Uterus (tissue), 4 donors: ENCODE results near the gene SRGAP1. TPM values are rescaled to one million over a fixed set of nuclear protein-coding genes. Genes with fewer than 3 reads are reported as not detected.

Experiments
- DNase-seq, 2 donors: peaks; one replicate each; pipeline ENCODE4 v3.0.0-alpha.2; 2019 to 2020
- H3K27ac ChIP-seq, 2 donors: fragments of 200-600 bp; sonication (generic); 1 replicate in 1 of 2; 2 replicates in 1 of 2; pipeline ENCODE4 v1.5.1; 2016 to 2018
- H3K27me3 ChIP-seq, 2 donors: fragments of 200-600 bp; sonication (generic); one replicate each; pipeline ENCODE4 v1.5.1; 2018 to 2019; ENCODE audit warnings: control low read depth in 1 of 2
- H3K36me3 ChIP-seq, 2 donors: fragments of 200-600 bp; sonication (generic); one replicate each; pipeline ENCODE4 v1.5.1; 2019; ENCODE audit warnings: control low read depth in 1 of 2
- H3K4me1 ChIP-seq, 2 donors: fragments of 200-600 bp; sonication (generic); one replicate each; pipeline ENCODE4 v1.5.1; 2018 to 2019; ENCODE audit warnings: control low read depth in 1 of 2
- H3K4me3 ChIP-seq, 2 donors: fragments of 200-600 bp; sonication (generic); 1 replicate in 1 of 2; 2 replicates in 1 of 2; pipeline ENCODE4 v1.5.1; 2018 to 2019; ENCODE audit warnings: mild to moderate bottlenecking in 1 of 2
- H3K9me3 ChIP-seq, 2 donors: fragments of 200-600 bp; sonication (generic); one replicate each; pipeline ENCODE4 v1.5.1; 2019; ENCODE audit warnings: control low read depth in 1 of 2
- CTCF ChIP-seq, 4 experiments: fragments of 200-600 bp in 2 of 4; fragments of 450-650 bp in 2 of 4; sonication (generic) in 2 of 4; IDR thresholded peaks; one replicate each; pipeline ENCODE4 v1.5.1; 2016 to 2019; ENCODE audit warnings: antibody characterized with exemption in 4 of 4, mild to moderate bottlenecking in 2 of 4, moderate library complexity in 1 of 4
- POLR2A ChIP-seq, 2 donors: fragments of 450-650 bp; IDR thresholded peaks; one replicate each; pipeline ENCODE4 v1.6.1; 2016; ENCODE audit warnings: antibody characterized with exemption in 2 of 2, mild to moderate bottlenecking in 1 of 2, moderate library complexity in 1 of 2
- intact Hi-C: fragments of 100-400 bp; cut with DNase I; formaldehyde crosslinking; loops from one replicate; pipeline ENCODE4 v1.15.1; 2023; ENCODE audit warnings: low total_unique reads
- total RNA-seq, 4 donors: library from RNA; depleted of rRNA in 3 of 4; stranded (reverse); fragments of >200 nt in 3 of 4; gene quantifications; one replicate each; pipeline versions ENCODE4 v1.1.0 to v1.2.4, GENCODE V29; 2014 to 2023
- donor health status: DM: yes; HTN: yes; CAD: no.

The SRGAP1 gene
- total RNA-seq, 4 donors from 2014 or later: 10.0 to 23.0 (median 14.8) TPM

GRCh38 chr12:63862187-63862968, 17.9 kb downstream of the SRGAP1 start:
- Histone ChIP-seq H3K4me3 (no peak overlapping the region), H3K36me3 (no peaks in the 10 kb centered on the region), H3K9me3 (no peaks in the 10 kb centered on the region), H3K27me3 (no peaks in the 10 kb centered on the region), H3K27ac (no peak overlapping the region), H3K4me1 (no peaks in the 10 kb centered on the region)
- TF ChIP-seq CTCF (IDR thresholded peaks at IDR 0.05) (no peak), POLR2A (IDR thresholded peaks at IDR 0.05) (no peak)
- no peak for DNase-seq
- intact Hi-C loops: no loop called here

GRCh38 chr12:63862969-63863230, 18.4 kb downstream of the SRGAP1 start:
- H3K27ac ChIP-seq: no peak overlapping the region
- intact Hi-C loops: no loop called here

GRCh38 chr12:63863658-63864453, 19.4 kb downstream of the SRGAP1 start:
- H3K36me3 ChIP-seq: no peaks in the 10 kb centered on the region
- no peak overlapping the region for H3K27ac ChIP-seq
- no peak overlapping the region for H3K4me3 ChIP-seq
- H3K27me3 ChIP-seq: no peaks in the 10 kb centered on the region
- intact Hi-C loops: no loop called here
- no peak for DNase-seq
- no peaks in the 10 kb centered on the region for H3K9me3 ChIP-seq
- H3K4me1 ChIP-seq: no peaks in the 10 kb centered on the region
- TF ChIP-seq CTCF (IDR thresholded peaks at IDR 0.05) (no peak), POLR2A (IDR thresholded peaks at IDR 0.05) (no peak)

More at GRCh38 chr12:63862969-63863230, 18.4 kb downstream of the SRGAP1 start:
- Histone ChIP-seq H3K9me3 (no peaks in the 10 kb centered on the region), H3K4me3 (no peak overlapping the region), H3K36me3 (no peaks in the 10 kb centered on the region), H3K4me1 (no peaks in the 10 kb centered on the region), H3K27me3 (no peaks in the 10 kb centered on the region)
- TF ChIP-seq CTCF (IDR thresholded peaks at IDR 0.05) (no peak), POLR2A (IDR thresholded peaks at IDR 0.05) (no peak)
- no peak for DNase-seq

GRCh38 chr12:63864454-63864706, 19.9 kb downstream of the SRGAP1 start:
- no peak for DNase-seq
- no peak for TF ChIP-seq POLR2A (IDR thresholded peaks at IDR 0.05)
- TF ChIP-seq CTCF (IDR thresholded peaks at IDR 0.05): no peak
- Histone ChIP-seq H3K9me3 (no peaks in the 10 kb centered on the region), H3K4me3 (no peak overlapping the region), H3K27ac (no peak overlapping the region), H3K27me3 (no peaks in the 10 kb centered on the region), H3K4me1 (no peaks in the 10 kb centered on the region), H3K36me3 (no peaks in the 10 kb centered on the region)
- intact Hi-C loops: no loop called here

- no peak overlapping the region for H3K27ac ChIP-seq
- no peaks in the 10 kb centered on the region for H3K9me3 ChIP-seq
- TF ChIP-seq POLR2A (IDR thresholded peaks at IDR 0.05) (no peak), CTCF (IDR thresholded peaks at IDR 0.05) (no peak)
- no peaks in the 10 kb centered on the region for H3K36me3 ChIP-seq
- no peaks in the 10 kb centered on the region for H3K27me3 ChIP-seq
- no peak for DNase-seq
- intact Hi-C loops: no loop called here
- no peak overlapping the region for H3K4me3 ChIP-seq
- no peaks in the 10 kb centered on the region for H3K4me1 ChIP-seq
Observed at GRCh38 chr12:63865448-63865847, 20.9 kb downstream of the SRGAP1 start.
